ENCODE data around the gene RXYLT1. TPM values are rescaled to one million over a fixed set of nuclear protein-coding genes. Genes with fewer than 3 reads are reported as not detected.
A peak's percentile ranks its signal among the peaks of the same experiment; 100 is the strongest.
"Not testable (repeated sequence)": the region's sequence is repeated elsewhere in the genome, so short reads cannot be mapped to it uniquely, and the experiment has no call there.

The RXYLT1 gene
- 22.1 and 22.5 TPM in 2 replicates for total RNA-seq (ENCODE audit: low replicate concordance)

- TF ChIP-seq CTCF (IDR thresholded peaks at IDR 0.05; ENCODE audit: insufficient read depth, low read length), result no peak
- peak within 1 kb of the TSS; percentile 91 for H3K4me3 ChIP-seq (ENCODE audit: low read depth, low read length)
- DNase-seq (ENCODE audit: low read depth), result peak; percentile 72
These were observed at the start of gene RXYLT1 for GRCh38 chr12:63779498-63780481. Gene RXYLT1, plus strand, starts transcription at chr12:63779909. Its CDS starts 52 bp downstream, at chr12:63779961.

GRCh38 chr12:63732779-63733178, 46.9 kb upstream of the RXYLT1 start:
- not testable (repeated sequence) for H3K4me3 ChIP-seq (ENCODE audit: low read depth, low read length)

GRCh38 chr12:63733585-63733984, 46.1 kb upstream of the RXYLT1 start:
- DNase-seq (ENCODE audit: low read depth); H3K4me3 ChIP-seq (ENCODE audit: low read depth, low read length): not testable (repeated sequence)

More at GRCh38 chr12:63732779-63733178, 46.9 kb upstream of the RXYLT1 start:
- not testable (repeated sequence) for DNase-seq (ENCODE audit: low read depth)

GRCh38 chr12:63740551-63740950, 39.2 kb upstream of the RXYLT1 start:
- not testable (repeated sequence) for DNase-seq (ENCODE audit: low read depth); H3K4me3 ChIP-seq (ENCODE audit: low read depth, low read length)

GRCh38 chr12:63741431-63741830, 38.3 kb upstream of the RXYLT1 start:
- not testable (repeated sequence) for DNase-seq (ENCODE audit: low read depth); H3K4me3 ChIP-seq (ENCODE audit: low read depth, low read length)

GRCh38 chr12:63744110-63744509, 35.6 kb upstream of the RXYLT1 start:
- H3K4me3 ChIP-seq (ENCODE audit: low read depth, low read length), result not testable (repeated sequence)
- DNase-seq (ENCODE audit: low read depth), result peak; percentile 39

GRCh38 chr12:63746470-63746869, 33.2 kb upstream of the RXYLT1 start:
- not testable (repeated sequence) for H3K4me3 ChIP-seq (ENCODE audit: low read depth, low read length); DNase-seq (ENCODE audit: low read depth)

GRCh38 chr12:63747136-63747535, 32.6 kb upstream of the RXYLT1 start:
- not testable (repeated sequence) for DNase-seq (ENCODE audit: low read depth)

GRCh38 chr12:63747553-63747952, 32.2 kb upstream of the RXYLT1 start:
- DNase-seq (ENCODE audit: low read depth), result no peak

More at GRCh38 chr12:63747136-63747535, 32.6 kb upstream of the RXYLT1 start:
- H3K4me3 ChIP-seq (ENCODE audit: low read depth, low read length), result not testable (repeated sequence)

GRCh38 chr12:63752283-63752682, 27.4 kb upstream of the RXYLT1 start:
- H3K4me3 ChIP-seq (ENCODE audit: low read depth, low read length), result no peak overlapping the region
- no peak for DNase-seq (ENCODE audit: low read depth)
- no peak for TF ChIP-seq CTCF (IDR thresholded peaks at IDR 0.05; ENCODE audit: insufficient read depth, low read length)

More at GRCh38 chr12:63747553-63747952, 32.2 kb upstream of the RXYLT1 start:
- no peak overlapping the region for H3K4me3 ChIP-seq (ENCODE audit: low read depth, low read length)
- no peak for TF ChIP-seq CTCF (IDR thresholded peaks at IDR 0.05; ENCODE audit: insufficient read depth, low read length)
